ENCODE results near the gene FILIP1L. TPM values are rescaled to one million over a fixed set of nuclear protein-coding genes. Genes with fewer than 3 reads are reported as not detected.

FILIP1L gene
- total and polyA plus RNA-seq, 2 of the 13 experiments (the other 11 are each of a cell fraction or from before 2014, with no cell fraction given): 8.1 to 187 TPM

DNA sequence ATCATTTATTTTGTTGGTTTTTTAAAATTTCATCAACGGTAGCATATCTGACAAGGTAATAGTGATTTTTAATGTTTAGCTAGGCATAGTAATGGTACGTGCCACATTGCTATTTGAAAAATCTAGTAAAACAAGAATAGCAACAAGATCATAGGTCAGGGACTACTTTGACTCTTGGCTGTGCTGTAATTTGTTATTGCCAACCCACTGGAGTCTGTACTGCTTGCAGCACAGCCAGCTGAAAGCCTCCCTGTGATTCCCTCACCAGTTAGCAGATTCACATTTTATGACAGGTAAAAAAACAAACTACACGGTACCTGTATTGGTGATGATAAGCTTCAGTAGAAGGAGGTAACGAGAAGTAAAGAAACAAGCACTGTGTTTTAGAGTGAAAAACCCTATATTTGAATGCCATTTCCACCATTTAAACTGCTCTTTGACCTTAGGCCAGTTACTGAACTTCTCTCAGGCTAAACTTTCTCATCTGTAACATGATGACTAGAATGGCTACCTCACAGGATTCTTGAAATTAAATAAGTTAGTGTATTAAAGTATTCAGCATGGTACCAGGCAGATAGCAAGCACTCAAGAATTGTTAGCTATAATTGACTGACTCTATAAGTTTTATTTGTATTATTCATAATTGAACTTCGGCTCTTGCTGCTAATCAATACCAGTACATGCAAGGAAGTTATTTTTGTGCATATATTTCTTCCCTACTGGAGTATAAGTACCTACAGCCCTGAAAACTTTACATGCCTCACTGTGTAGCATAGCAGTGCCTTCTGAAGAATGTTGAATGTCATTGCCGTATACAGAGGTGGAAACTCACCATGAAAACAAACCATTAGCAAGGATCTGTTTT is 16.1 kb downstream of the FILIP1L start (continued):
- TF ChIP-seq, protein P1, sequence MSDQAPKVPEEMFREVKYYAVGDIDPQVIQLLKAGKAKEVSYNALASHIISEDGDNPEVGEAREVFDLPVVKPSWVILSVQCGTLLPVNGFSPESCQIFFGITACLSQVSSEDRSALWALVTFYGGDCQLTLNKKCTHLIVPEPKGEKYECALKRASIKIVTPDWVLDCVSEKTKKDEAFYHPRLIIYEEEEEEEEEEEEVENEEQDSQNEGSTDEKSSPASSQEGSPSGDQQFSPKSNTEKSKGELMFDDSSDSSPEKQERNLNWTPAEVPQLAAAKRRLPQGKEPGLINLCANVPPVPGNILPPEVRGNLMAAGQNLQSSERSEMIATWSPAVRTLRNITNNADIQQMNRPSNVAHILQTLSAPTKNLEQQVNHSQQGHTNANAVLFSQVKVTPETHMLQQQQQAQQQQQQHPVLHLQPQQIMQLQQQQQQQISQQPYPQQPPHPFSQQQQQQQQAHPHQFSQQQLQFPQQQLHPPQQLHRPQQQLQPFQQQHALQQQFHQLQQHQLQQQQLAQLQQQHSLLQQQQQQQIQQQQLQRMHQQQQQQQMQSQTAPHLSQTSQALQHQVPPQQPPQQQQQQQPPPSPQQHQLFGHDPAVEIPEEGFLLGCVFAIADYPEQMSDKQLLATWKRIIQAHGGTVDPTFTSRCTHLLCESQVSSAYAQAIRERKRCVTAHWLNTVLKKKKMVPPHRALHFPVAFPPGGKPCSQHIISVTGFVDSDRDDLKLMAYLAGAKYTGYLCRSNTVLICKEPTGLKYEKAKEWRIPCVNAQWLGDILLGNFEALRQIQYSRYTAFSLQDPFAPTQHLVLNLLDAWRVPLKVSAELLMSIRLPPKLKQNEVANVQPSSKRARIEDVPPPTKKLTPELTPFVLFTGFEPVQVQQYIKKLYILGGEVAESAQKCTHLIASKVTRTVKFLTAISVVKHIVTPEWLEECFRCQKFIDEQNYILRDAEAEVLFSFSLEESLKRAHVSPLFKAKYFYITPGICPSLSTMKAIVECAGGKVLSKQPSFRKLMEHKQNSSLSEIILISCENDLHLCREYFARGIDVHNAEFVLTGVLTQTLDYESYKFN (CRISPR knock-in tag; conservative IDR thresholded peaks at IDR 0.05): peak; percentile 92
- TF ChIP-seq, protein P2, sequence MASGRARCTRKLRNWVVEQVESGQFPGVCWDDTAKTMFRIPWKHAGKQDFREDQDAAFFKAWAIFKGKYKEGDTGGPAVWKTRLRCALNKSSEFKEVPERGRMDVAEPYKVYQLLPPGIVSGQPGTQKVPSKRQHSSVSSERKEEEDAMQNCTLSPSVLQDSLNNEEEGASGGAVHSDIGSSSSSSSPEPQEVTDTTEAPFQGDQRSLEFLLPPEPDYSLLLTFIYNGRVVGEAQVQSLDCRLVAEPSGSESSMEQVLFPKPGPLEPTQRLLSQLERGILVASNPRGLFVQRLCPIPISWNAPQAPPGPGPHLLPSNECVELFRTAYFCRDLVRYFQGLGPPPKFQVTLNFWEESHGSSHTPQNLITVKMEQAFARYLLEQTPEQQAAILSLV (CRISPR knock-in tag; IDR thresholded peaks at IDR 0.05; ENCODE audit: borderline replicate concordance): no peak
- TF ChIP-seq POLR2A (IDR thresholded peaks at IDR 0.05; ENCODE audit: insufficient read depth in 1 of 2, low read depth in 2 of 2, low read length in 2 of 2) (no peak), HOXA3 (CRISPR knock-in tag; IDR thresholded peaks at IDR 0.05) (no peak), TMF1 (CRISPR knock-in tag; IDR thresholded peaks at IDR 0.05; ENCODE audit: low read depth) (no peak), ZNF839 (CRISPR knock-in tag; IDR thresholded peaks at IDR 0.05; ENCODE audit: borderline replicate concordance) (no peak), RFX3 (CRISPR knock-in tag; IDR thresholded peaks at IDR 0.05) (no peak), MAFK (conservative IDR thresholded peaks at IDR 0.05 in 1 of 2, IDR thresholded peaks at IDR 0.05 in 1 of 2; ENCODE audit: low read length in 2 of 2) (no peak), ZNF780A (CRISPR knock-in tag; IDR thresholded peaks at IDR 0.05) (no peak), PAWR (CRISPR knock-in tag; IDR thresholded peaks at IDR 0.05; ENCODE audit: borderline replicate concordance) (no peak), ZNF672 (CRISPR knock-in tag; IDR thresholded peaks at IDR 0.05) (no peak), HNF4A (CRISPR knock-in tag; IDR thresholded peaks at IDR 0.05) (peak; percentile 83), ZFP82 (CRISPR knock-in tag; IDR thresholded peaks at IDR 0.05; ENCODE audit: borderline replicate concordance) (no peak), TOE1 (CRISPR knock-in tag; IDR thresholded peaks at IDR 0.05) (no peak), ATM (IDR thresholded peaks at IDR 0.05; ENCODE audit: borderline replicate concordance) (no peak), ZNF383 (CRISPR knock-in tag; IDR thresholded peaks at IDR 0.05; ENCODE audit: borderline replicate concordance) (no peak)
- TF ChIP-seq, protein P3, sequence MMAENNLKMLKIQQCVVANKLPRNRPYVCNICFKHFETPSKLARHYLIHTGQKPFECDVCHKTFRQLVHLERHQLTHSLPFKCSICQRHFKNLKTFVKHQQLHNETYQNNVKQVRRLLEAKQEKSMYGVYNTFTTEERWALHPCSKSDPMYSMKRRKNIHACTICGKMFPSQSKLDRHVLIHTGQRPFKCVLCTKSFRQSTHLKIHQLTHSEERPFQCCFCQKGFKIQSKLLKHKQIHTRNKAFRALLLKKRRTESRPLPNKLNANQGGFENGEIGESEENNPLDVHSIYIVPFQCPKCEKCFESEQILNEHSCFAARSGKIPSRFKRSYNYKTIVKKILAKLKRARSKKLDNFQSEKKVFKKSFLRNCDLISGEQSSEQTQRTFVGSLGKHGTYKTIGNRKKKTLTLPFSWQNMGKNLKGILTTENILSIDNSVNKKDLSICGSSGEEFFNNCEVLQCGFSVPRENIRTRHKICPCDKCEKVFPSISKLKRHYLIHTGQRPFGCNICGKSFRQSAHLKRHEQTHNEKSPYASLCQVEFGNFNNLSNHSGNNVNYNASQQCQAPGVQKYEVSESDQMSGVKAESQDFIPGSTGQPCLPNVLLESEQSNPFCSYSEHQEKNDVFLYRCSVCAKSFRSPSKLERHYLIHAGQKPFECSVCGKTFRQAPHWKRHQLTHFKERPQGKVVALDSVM (CRISPR knock-in tag; IDR thresholded peaks at IDR 0.05): no peak
- TF ChIP-seq, protein P4, sequence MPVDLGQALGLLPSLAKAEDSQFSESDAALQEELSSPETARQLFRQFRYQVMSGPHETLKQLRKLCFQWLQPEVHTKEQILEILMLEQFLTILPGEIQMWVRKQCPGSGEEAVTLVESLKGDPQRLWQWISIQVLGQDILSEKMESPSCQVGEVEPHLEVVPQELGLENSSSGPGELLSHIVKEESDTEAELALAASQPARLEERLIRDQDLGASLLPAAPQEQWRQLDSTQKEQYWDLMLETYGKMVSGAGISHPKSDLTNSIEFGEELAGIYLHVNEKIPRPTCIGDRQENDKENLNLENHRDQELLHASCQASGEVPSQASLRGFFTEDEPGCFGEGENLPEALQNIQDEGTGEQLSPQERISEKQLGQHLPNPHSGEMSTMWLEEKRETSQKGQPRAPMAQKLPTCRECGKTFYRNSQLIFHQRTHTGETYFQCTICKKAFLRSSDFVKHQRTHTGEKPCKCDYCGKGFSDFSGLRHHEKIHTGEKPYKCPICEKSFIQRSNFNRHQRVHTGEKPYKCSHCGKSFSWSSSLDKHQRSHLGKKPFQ (CRISPR knock-in tag; IDR thresholded peaks at IDR 0.05; ENCODE audit: insufficient replicate concordance): no peak
- TF ChIP-seq, protein P5, sequence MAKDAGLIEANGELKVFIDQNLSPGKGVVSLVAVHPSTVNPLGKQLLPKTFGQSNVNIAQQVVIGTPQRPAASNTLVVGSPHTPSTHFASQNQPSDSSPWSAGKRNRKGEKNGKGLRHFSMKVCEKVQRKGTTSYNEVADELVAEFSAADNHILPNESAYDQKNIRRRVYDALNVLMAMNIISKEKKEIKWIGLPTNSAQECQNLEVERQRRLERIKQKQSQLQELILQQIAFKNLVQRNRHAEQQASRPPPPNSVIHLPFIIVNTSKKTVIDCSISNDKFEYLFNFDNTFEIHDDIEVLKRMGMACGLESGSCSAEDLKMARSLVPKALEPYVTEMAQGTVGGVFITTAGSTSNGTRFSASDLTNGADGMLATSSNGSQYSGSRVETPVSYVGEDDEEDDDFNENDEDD (CRISPR knock-in tag; IDR thresholded peaks at IDR 0.05; ENCODE audit: borderline replicate concordance): no peak

Data from HepG2 (cell line).